GM23338 (cell line): ENCODE data around the gene DOCK1. TPM values are rescaled to one million over a fixed set of nuclear protein-coding genes. Genes with fewer than 3 reads are reported as not detected.

Source experiments
- ATAC-seq: fragments of 200-7000 bp; cut with Tn5 transposase; 3 replicates; pipeline ENCODE4 v1.9.1; 2020
- DNase-seq: peaks from one replicate; pipeline ENCODE4 v3.0.0-alpha.2; 2015; ENCODE audit warnings: low spot score
- H2AFZ ChIP-seq: fragments of 200-600 bp; sonication (generic); 2 replicates; pipeline ENCODE4 v1.8.0; 2016; ENCODE audit warnings: antibody characterized with exemption, mild to moderate bottlenecking, moderate library complexity
- H3F3A ChIP-seq: fragments of 200-600 bp; sonication (generic); replicated peaks from 2 replicates; pipeline ENCODE4 v1.8.0; 2017; ENCODE audit warnings: antibody characterized with exemption, mixed run types, low read depth
- H3K27ac ChIP-seq: fragments of 200-600 bp; sonication (generic); 2 replicates; pipeline ENCODE4 v1.6.1; 2016; ENCODE audit warnings: low read depth
- H3K27me3 ChIP-seq: fragments of 200-600 bp; sonication (generic); 2 replicates; pipeline ENCODE4 v1.8.0; 2016; ENCODE audit warnings: mild to moderate bottlenecking, mixed run types, moderate library complexity; ENCODE audit not compliant: insufficient read depth
- H3K36me3 ChIP-seq: fragments of 200-600 bp; sonication (generic); 2 replicates; pipeline ENCODE4 v1.8.0; 2016; ENCODE audit warnings: mild to moderate bottlenecking; ENCODE audit not compliant: insufficient read depth
- H3K4me1 ChIP-seq: fragments of 200-600 bp; sonication (generic); 2 replicates; pipeline ENCODE4 v1.8.0; 2016; ENCODE audit warnings: mild to moderate bottlenecking, moderate library complexity; ENCODE audit not compliant: insufficient read depth
- H3K4me2 ChIP-seq: fragments of 200-600 bp; sonication (generic); 2 replicates; pipeline ENCODE4 v1.7.1; 2017; ENCODE audit warnings: mixed run types
- H3K4me3 ChIP-seq: fragments of 200-600 bp; sonication (generic); 2 replicates; pipeline ENCODE4 v1.6.1; 2016; ENCODE audit warnings: mixed run types
- H3K79me2 ChIP-seq: fragments of 200-600 bp; sonication (generic); replicated peaks from 2 replicates; pipeline ENCODE4 v1.8.0; 2017; ENCODE audit warnings: mild to moderate bottlenecking; ENCODE audit not compliant: insufficient read depth
- H3K9me2 ChIP-seq: fragments of 200-600 bp; sonication (generic); 2 replicates; pipeline ENCODE4 v1.8.0; 2017; ENCODE audit not compliant: insufficient read depth
- H4K20me1 ChIP-seq: fragments of 200-600 bp; sonication (generic); replicated peaks from 2 replicates; pipeline ENCODE4 v1.8.0; 2017; ENCODE audit warnings: mild to moderate bottlenecking; ENCODE audit not compliant: insufficient read depth
- H3K27ac Mint-ChIP-seq: 2 replicates; pipeline ENCODE4 v1.8.0; 2020; ENCODE audit warnings: inconsistent platforms, mild to moderate bottlenecking, moderate library complexity, mixed read lengths
- H3K27me3 Mint-ChIP-seq: 3 replicates; pipeline ENCODE4 v1.8.0; 2022; ENCODE audit warnings: low read depth, mild to moderate bottlenecking, moderate library complexity, mixed read lengths, inconsistent platforms; ENCODE audit not compliant: insufficient read depth, poor library complexity
- H3K36me3 Mint-ChIP-seq: 3 replicates; pipeline ENCODE4 v1.8.0; 2021; ENCODE audit warnings: low read depth, mild to moderate bottlenecking, inconsistent platforms, moderate library complexity, mixed read lengths
- H3K4me1 Mint-ChIP-seq: 3 replicates; pipeline ENCODE4 v1.8.0; 2020; ENCODE audit warnings: mild to moderate bottlenecking, inconsistent platforms, mixed read lengths
- H3K4me3 Mint-ChIP-seq: 3 replicates; pipeline ENCODE4 v1.8.0; 2021; ENCODE audit warnings: moderate library complexity, mild to moderate bottlenecking, inconsistent platforms, mixed read lengths
- H3K9me3 Mint-ChIP-seq: 3 replicates; pipeline ENCODE4 v1.8.0; 2020; ENCODE audit warnings: moderate library complexity, mild to moderate bottlenecking, inconsistent platforms, mixed read lengths
- EZH2 ChIP-seq: fragments of 200-600 bp; sonication (generic); IDR thresholded peaks from one replicate; pipeline ENCODE4 v1.8.0; 2017; ENCODE audit warnings: antibody characterized with exemption, mild to moderate bottlenecking, low read depth; ENCODE audit not compliant: unreplicated experiment
- EZH2phosphoT487 ChIP-seq: fragments of 200-600 bp; sonication (generic); IDR thresholded peaks from one replicate; pipeline ENCODE4 v1.8.1; 2018; ENCODE audit warnings: antibody characterized with exemption; ENCODE audit not compliant: unreplicated experiment
- JUNB ChIP-seq: IDR thresholded peaks from one replicate; pipeline ENCODE4 v1.6.1; 2016; ENCODE audit warnings: antibody characterized with exemption; ENCODE audit not compliant: unreplicated experiment
- NANOG ChIP-seq: IDR thresholded peaks from 2 replicates; pipeline ENCODE4 v1.6.1; 2016; ENCODE audit warnings: antibody characterized with exemption, borderline replicate concordance
- REST ChIP-seq: IDR thresholded peaks from one replicate; pipeline ENCODE4 v1.6.1; 2018; ENCODE audit warnings: antibody characterized with exemption; ENCODE audit not compliant: unreplicated experiment
- ZNF114 ChIP-seq: fragments of 250-450 bp; sonication (Bioruptor Pico); IDR thresholded peaks from 2 replicates; pipeline ENCODE4 v1.5.0; 2020; ENCODE audit warnings: mild to moderate bottlenecking, moderate library complexity
- ZNF331 ChIP-seq: fragments of 250-450 bp; sonication (Bioruptor Pico); IDR thresholded peaks from 2 replicates; pipeline ENCODE4 v1.5.0; 2020; ENCODE audit warnings: low read depth, mild to moderate bottlenecking, moderate library complexity
- polyA plus RNA-seq: library from polyadenylated mRNA; unstranded; fragments of >200 nt; fragmentation: Nextera tagmentation; extraction: Ambion mirVana; gene quantifications from 2 replicates; pipeline ENCODE4 v1.2.1, GENCODE V29; 2016
- total RNA-seq: library from RNA; depleted of rRNA; stranded (reverse); fragments of >200 nt; shearing (Covaris generic); gene quantifications from 2 replicates; pipeline ENCODE4 v1.2.3, GENCODE V29; 2014
- TF ChIP-seq, protein P1 (sequence below): fragments of 250-450 bp; sonication (Bioruptor Pico); IDR thresholded peaks from 2 replicates; pipeline ENCODE4 v1.5.0; 2020; ENCODE audit warnings: mild to moderate bottlenecking, moderate library complexity

The DOCK1 gene
- total and polyA plus RNA-seq, 2 experiments from 2014 or later, result 13.2 to 55.3 TPM

GRCh38 chr10:127055263-127055662, 150.0 kb downstream of the DOCK1 start (continued):
- TF ChIP-seq, protein P1, sequence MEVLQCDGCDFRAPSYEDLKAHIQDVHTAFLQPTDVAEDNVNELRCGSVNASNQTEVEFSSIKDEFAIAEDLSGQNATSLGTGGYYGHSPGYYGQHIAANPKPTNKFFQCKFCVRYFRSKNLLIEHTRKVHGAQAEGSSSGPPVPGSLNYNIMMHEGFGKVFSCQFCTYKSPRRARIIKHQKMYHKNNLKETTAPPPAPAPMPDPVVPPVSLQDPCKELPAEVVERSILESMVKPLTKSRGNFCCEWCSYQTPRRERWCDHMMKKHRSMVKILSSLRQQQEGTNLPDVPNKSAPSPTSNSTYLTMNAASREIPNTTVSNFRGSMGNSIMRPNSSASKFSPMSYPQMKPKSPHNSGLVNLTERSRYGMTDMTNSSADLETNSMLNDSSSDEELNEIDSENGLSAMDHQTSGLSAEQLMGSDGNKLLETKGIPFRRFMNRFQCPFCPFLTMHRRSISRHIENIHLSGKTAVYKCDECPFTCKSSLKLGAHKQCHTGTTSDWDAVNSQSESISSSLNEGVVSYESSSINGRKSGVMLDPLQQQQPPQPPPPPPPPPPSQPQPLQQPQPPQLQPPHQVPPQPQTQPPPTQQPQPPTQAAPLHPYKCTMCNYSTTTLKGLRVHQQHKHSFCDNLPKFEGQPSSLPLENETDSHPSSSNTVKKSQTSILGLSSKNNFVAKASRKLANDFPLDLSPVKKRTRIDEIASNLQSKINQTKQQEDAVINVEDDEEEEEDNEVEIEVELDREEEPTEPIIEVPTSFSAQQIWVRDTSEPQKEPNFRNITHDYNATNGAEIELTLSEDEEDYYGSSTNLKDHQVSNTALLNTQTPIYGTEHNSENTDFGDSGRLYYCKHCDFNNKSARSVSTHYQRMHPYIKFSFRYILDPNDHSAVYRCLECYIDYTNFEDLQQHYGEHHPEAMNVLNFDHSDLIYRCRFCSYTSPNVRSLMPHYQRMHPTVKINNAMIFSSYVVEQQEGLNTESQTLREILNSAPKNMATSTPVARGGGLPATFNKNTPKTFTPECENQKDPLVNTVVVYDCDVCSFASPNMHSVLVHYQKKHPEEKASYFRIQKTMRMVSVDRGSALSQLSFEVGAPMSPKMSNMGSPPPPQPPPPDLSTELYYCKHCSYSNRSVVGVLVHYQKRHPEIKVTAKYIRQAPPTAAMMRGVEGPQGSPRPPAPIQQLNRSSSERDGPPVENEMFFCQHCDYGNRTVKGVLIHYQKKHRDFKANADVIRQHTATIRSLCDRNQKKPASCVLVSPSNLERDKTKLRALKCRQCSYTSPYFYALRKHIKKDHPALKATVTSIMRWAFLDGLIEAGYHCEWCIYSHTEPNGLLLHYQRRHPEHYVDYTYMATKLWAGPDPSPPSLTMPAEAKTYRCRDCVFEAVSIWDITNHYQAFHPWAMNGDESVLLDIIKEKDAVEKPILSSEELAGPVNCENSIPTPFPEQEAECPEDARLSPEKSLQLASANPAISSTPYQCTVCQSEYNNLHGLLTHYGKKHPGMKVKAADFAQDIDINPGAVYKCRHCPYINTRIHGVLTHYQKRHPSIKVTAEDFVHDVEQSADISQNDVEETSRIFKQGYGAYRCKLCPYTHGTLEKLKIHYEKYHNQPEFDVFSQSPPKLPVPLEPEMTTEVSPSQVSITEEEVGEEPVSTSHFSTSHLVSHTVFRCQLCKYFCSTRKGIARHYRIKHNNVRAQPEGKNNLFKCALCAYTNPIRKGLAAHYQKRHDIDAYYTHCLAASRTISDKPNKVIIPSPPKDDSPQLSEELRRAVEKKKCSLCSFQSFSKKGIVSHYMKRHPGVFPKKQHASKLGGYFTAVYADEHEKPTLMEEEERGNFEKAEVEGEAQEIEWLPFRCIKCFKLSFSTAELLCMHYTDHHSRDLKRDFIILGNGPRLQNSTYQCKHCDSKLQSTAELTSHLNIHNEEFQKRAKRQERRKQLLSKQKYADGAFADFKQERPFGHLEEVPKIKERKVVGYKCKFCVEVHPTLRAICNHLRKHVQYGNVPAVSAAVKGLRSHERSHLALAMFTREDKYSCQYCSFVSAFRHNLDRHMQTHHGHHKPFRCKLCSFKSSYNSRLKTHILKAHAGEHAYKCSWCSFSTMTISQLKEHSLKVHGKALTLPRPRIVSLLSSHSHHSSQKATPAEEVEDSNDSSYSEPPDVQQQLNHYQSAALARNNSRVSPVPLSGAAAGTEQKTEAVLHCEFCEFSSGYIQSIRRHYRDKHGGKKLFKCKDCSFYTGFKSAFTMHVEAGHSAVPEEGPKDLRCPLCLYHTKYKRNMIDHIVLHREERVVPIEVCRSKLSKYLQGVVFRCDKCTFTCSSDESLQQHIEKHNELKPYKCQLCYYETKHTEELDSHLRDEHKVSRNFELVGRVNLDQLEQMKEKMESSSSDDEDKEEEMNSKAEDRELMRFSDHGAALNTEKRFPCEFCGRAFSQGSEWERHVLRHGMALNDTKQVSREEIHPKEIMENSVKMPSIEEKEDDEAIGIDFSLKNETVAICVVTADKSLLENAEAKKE (CRISPR knock-in tag), result no peak
- TF ChIP-seq JUNB, result no peak
- TF ChIP-seq ZNF114 (CRISPR knock-in tag), result no peak

- Histone ChIP-seq H3K4me3 (no peak overlapping the region), H3K27me3 (no peaks in the 10 kb centered on the region), H2AFZ (no peak overlapping the region), H3K79me2 (no peaks in the 10 kb centered on the region), H3F3A (no peaks in the 10 kb centered on the region), H4K20me1 (no peaks in the 10 kb centered on the region), H3K27ac (no peak overlapping the region), H3K4me1 (no peaks in the 10 kb centered on the region), H3K36me3 (peaks cover 8% of the 10 kb centered on the region), H3K9me2 (no peaks in the 10 kb centered on the region), H3K4me2 (no peak overlapping the region)
- H3K9me3 Mint-ChIP-seq, result peaks cover 15% of the 10 kb centered on the region
- no peaks in the 10 kb centered on the region for H3K4me1 Mint-ChIP-seq
- H3K27ac Mint-ChIP-seq, result no peak overlapping the region
- ATAC-seq, result no peak
- no peak for DNase-seq
- no peaks in the 10 kb centered on the region for H3K27me3 Mint-ChIP-seq
- H3K4me3 Mint-ChIP-seq, result no peak overlapping the region
- H3K36me3 Mint-ChIP-seq, result peaks cover 72% of the 10 kb centered on the region
- TF ChIP-seq EZH2phosphoT487 (no peak), JUNB (no peak), ZNF331 (CRISPR knock-in tag) (no peak), NANOG (no peak), REST (no peak), ZNF114 (CRISPR knock-in tag) (no peak), EZH2 (no peak)
Observed at GRCh38 chr10:127059314-127059713, 154.1 kb downstream of the DOCK1 start.
